OCI-M2 (cell line): ENCODE data around the gene OR2B6.
"Not testable (repeated sequence)": the region's sequence is repeated elsewhere in the genome, so short reads cannot be mapped to it uniquely, and the experiment has no call there.

ENCODE experiments used
- DNase-seq: peaks from one replicate; lab custom pipeline; 2025; ENCODE audit not compliant: unreplicated experiment; lab: John Stamatoyannopoulos, UW

Gene OR2B6

DNA sequence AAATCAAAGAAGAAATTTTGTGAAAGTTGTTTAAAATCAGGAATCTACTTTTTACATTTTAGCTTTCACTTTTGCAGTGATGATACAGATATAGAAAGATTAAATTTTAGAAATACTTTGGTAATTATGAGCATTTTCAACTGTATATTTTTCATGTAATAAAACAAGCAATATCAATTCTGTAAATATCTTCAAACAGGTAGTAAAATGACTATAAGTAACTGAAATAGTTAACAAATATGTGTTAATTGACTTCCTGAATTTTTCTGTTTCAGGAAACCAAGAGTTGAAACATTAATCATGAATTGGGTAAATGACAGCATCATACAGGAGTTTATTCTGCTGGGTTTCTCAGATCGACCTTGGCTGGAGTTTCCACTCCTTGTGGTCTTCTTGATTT, at the start of gene OR2B6:
Gene OR2B6, plus strand, starts transcription at position 301 of the 400 bp plus-strand sequence. Its CDS starts 0 bp downstream, at position 301.
- no peak for DNase-seq

DNA sequence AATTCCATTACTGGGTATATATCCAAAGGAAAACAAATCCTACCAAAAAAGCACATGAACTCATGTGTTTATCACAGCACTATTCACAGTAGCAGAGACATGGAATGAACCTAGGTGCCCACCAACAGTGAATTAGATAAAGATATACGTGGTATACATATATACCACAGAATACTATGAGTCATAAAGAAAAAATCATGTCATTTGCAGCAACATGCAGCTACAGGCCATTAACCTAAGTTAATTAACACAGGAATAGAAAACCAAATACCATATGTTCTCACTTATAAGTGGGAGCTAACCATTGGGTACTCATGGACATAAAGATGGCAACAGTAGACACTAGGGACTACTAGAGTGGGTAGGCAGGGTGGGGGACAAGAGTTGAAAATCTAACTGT, 49.0 kb upstream of the OR2B6 start:
- no peak for DNase-seq

DNA sequence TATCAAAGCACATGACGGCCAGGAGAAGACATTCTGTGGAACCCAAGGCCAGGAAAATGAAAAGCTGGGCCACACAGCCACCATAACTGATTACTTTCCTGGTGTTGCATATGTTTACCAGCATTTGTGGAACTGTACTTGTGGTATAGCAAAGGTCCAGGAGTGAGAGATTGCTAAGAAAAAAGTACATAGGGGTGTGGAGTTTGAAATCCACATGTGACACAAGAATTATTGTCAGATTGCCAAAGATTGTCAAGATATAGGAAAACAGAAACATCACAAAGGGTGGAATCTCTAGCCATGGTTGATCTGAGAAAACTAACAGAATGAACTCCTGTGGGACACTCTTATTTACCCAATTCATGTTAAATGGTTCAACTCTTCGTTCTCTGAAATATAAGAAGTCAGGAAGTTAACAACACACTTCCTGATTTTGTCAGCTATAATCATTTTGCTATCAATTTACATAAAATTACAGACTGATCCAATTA, 45.0 kb upstream of the OR2B6 start, which contains the start of gene OR2B2:
Gene OR2B2, minus strand, starts transcription at position 441 of the 491 bp plus-strand sequence. Its CDS starts 77 bp downstream, at position 364.
- no peak for DNase-seq

DNA sequence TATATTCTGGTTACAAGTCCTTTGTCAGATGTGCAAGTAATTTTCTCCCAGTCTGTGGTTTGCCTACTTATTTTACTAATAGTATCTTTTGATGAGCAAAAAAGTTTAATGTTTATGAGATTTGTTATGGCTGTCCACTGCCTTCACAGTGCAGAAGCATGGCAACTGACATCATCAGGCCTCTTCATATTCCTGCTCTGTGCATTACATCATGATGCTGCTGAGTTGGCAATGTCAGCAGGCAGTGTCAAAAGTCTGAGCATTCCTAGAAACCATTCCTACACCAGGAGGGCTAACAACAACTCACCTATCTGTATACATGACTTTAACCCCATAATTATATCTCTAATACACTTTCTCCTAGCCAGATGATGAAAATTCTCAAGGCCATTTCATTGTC, 34.1 kb upstream of the OR2B6 start:
- DNase-seq = no peak

DNA sequence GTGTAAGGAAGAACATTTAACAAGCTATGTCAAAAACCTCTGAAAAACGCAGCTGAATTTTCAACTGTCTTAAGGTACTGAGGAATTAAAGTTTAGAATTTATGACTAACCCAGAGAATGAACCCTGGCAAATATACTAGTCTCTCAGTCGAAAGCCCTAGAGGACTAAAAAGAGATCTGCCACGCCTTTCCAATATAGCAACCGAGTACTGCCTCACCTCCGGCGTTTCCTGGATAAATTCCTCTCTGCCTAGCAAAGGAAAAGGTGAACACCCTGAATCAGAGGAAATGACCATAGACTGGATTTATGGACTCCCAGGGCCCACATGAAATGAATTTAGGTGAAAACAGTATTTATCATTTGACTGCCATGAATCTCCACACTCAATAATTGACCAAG, 32.9 kb upstream of the OR2B6 start:
- DNase-seq = no peak

DNA sequence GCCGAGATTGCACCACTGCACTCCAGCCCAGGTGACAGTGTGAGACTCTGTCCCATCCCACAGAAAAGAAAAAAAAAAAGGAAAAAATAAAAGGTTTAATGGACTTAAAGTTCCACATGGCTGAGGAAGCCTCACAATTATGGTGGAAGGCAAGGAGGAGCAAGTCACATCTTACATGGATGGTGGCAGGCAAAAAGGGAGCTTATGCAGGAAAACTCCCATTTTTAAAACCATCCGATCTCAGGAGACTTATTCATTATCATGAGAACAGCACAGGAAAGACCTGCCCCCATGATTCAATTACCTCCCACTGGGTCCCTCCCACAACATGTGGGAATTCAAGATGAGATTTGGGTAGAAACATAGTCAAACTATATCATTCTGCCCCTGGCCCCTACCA, 29.0 kb upstream of the OR2B6 start:
- DNase-seq = not testable (repeated sequence)

- DNase-seq = not testable (repeated sequence)
These were observed 27.1 kb upstream of the OR2B6 start for GRCh38 chr6:27929930-27930329.

- no peak for DNase-seq
These were observed 25.8 kb upstream of the OR2B6 start for GRCh38 chr6:27931209-27931608.

- no peak for DNase-seq
These were observed 16.3 kb upstream of the OR2B6 start for GRCh38 chr6:27940766-27941165.

DNA sequence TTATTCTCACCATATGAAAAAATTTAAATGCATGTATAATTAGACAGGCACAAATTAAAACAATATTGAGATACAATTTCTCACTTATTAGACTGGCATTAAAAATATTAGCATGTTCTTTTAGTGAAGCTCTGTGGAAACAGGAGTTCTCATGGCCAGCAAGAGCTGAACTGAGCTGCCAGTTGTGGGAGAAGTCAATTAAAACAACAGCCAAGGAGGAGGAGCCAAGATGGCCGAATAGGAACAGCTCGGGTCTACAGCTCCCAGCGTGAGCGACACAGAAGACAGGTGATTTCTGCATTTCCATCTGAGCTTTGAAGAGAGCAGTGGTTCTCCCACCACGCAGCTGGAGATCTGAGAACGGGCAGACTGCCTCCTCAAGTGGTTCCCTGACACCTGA, 14.0 kb upstream of the OR2B6 start:
- not testable (repeated sequence) for DNase-seq

- no peak for DNase-seq
These were observed 8.8 kb upstream of the OR2B6 start for GRCh38 chr6:27948237-27948636.

DNA sequence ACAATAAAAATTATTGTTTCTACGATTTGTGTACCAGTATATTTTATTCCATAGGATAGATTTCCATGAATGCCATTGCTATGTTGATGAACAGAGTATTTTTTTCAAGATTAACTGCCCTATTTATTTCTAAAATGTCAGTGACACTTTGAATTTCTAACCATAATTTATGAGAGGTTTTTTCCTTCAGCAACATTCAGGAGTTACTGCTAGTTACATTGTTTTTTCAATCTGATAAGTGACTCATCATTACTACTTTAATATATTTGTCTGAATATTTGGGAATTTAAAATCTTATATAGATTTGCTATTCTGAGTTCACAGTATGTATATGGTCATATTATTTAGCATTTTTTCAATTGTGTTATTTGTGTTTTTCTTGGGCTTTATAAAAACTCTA, 6.0 kb upstream of the OR2B6 start:
- DNase-seq = no peak

DNA sequence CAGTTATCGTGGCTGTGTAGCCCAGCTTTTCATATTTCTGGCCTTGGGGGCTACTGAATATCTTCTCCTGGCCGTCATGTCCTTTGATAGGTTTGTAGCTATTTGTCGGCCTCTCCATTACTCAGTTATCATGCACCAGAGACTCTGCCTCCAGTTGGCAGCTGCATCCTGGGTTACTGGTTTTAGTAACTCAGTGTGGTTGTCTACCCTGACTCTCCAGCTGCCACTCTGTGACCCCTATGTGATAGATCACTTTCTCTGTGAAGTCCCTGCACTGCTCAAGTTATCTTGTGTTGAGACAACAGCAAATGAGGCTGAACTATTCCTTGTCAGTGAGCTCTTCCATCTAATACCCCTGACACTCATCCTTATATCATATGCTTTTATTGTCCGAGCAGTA, 475 bp downstream of the OR2B6 start:
- DNase-seq = no peak

- DNase-seq = no peak
These were observed 5.5 kb downstream of the OR2B6 start for GRCh38 chr6:27962506-27962905.

DNA sequence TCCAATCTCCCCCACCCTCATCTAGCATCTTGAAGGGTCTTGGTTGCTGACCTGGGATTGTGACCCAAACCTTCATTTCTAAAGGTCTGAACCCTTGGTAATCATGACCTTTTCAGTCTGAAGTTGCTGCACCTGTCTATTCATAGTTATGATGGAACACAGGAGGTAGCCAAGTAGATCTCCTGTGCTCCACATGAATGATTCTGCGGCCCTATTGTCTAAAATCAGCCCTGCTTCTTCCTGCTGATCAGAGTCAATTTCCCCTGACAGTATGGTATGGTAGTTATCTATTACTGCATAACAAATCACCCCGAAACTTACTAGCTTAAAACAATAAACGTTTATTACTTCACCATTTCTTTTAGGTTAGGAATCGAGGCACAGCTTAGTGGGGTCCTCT, 9.0 kb downstream of the OR2B6 start:
- DNase-seq = no peak

DNA sequence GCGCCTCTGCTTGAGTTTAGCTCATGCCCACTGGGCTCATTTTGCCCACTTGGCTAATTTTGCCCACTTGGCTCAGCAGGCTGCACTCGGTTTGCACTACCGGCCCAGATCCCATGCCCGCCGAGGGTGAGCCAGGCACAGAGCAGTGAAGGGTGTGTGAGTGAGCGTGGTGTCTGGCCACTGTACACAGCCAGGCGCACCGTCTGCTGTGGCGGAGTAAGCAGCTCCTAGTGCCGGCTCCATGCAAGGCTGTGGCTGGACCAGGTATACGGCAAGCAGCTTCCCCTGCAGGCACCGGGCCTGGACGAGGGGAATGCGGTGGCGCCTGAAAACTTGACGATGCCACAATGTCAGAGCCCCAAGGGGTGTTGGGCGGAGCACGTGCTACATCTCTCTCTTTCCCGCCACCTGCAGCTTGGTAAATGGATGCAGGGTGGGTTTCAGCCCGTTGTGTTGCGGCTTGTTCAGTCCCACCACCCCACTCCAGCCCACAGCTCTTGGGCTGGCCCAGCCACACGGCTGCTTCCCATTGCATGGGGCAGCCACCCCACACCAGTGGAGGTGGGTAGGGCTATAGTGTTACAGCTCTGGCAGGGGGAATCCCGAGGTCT, 9.9 kb downstream of the OR2B6 start:
- no peak for DNase-seq

- DNase-seq = no peak
These were observed 13.4 kb downstream of the OR2B6 start for GRCh38 chr6:27970444-27970843.

DNA sequence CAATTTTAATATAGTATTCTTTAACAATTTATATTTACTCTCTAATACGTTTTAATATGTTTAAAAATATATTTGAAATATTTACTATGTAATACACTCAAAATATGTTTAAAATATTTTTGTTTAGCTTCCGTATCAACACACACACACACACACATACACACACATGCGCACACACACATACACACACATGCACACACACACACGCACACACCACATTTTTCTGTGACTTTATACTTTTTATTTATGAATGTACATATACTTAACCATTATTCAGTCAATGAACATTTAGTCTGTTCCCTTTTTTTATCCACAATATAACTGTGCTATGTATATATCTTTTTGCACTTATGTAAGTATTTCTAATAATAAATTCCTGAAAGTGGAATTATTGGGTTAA, 15.7 kb downstream of the OR2B6 start:
- no peak for DNase-seq

- no peak for DNase-seq
These were observed 20.3 kb downstream of the OR2B6 start for GRCh38 chr6:27977387-27977786.

- DNase-seq = no peak
These were observed 21.7 kb downstream of the OR2B6 start for GRCh38 chr6:27978705-27979104.

GRCh38 chr6:27980111-27980510, 23.1 kb downstream of the OR2B6 start:
- no peak for DNase-seq

- no peak for DNase-seq
These were observed 30.1 kb downstream of the OR2B6 start for GRCh38 chr6:27986928-27987725.
